T-helper 17 cell (primary cell): ENCODE measurements around the gene KIF1A. TPM values are rescaled to one million over a fixed set of nuclear protein-coding genes. Genes with fewer than 3 reads are reported as not detected.

Experiments
- ATAC-seq: fragments of 150-1000 bp; cut with Tn5 transposase; 2 replicates; pipeline ENCODE4 v1.10.0; 2021; ENCODE audit warnings: mild to moderate bottlenecking, moderate library complexity
- DNase-seq, 3 donors: peaks; one replicate each; pipeline versions ENCODE4 v3.0.0 to v3.0.0-alpha.2; 2020 to 2021
- H3K9me3 ChIP-seq: one replicate; pipeline ENCODE4 v1.7.0; 2013; ENCODE audit warnings: low read length, mild to moderate bottlenecking; ENCODE audit not compliant: control insufficient read depth, poor library complexity, severe bottlenecking
- H3K27ac Mint-ChIP-seq: one replicate; pipeline ENCODE4 v1.8.0; 2022; ENCODE audit warnings: mild to moderate bottlenecking, moderate library complexity, mixed read lengths
- H3K27me3 Mint-ChIP-seq: one replicate; pipeline ENCODE4 v1.8.0; 2022; ENCODE audit warnings: mixed read lengths
- H3K36me3 Mint-ChIP-seq: one replicate; pipeline ENCODE4 v1.8.0; 2022; ENCODE audit warnings: low read depth, mixed read lengths
- H3K4me1 Mint-ChIP-seq: one replicate; pipeline ENCODE4 v1.8.0; 2022; ENCODE audit warnings: mild to moderate bottlenecking, mixed read lengths
- H3K4me3 Mint-ChIP-seq: one replicate; pipeline ENCODE4 v1.8.0; 2022; ENCODE audit warnings: mild to moderate bottlenecking, moderate library complexity, mixed read lengths
- total RNA-seq, 4 donors: library from RNA in 2 of 4; stranded (reverse) in 2 of 4; gene quantifications; one replicate each; pipeline ENCODE4 v1.2.3 and lab custom pipeline; 2022 to 2026

KIF1A gene
- total RNA-seq, 2 donors from 2014 or later: 0.18 TPM; not detected in 1

- H3K4me1 Mint-ChIP-seq: peaks cover 2% of the 10 kb centered on the region
- H3K27me3 Mint-ChIP-seq: peaks cover 14% of the 10 kb centered on the region
- DNase-seq (no peak), ATAC-seq (no peak)
- no peak overlapping the region for H3K4me3 Mint-ChIP-seq
- no peak overlapping the region for H3K27ac Mint-ChIP-seq
- peaks cover 7% of the 10 kb centered on the region for H3K36me3 Mint-ChIP-seq
- H3K9me3 ChIP-seq: no peaks in the 10 kb centered on the region
Measured at GRCh38 chr2:240812301-240812680, 7.7 kb downstream of the KIF1A start.

DNA sequence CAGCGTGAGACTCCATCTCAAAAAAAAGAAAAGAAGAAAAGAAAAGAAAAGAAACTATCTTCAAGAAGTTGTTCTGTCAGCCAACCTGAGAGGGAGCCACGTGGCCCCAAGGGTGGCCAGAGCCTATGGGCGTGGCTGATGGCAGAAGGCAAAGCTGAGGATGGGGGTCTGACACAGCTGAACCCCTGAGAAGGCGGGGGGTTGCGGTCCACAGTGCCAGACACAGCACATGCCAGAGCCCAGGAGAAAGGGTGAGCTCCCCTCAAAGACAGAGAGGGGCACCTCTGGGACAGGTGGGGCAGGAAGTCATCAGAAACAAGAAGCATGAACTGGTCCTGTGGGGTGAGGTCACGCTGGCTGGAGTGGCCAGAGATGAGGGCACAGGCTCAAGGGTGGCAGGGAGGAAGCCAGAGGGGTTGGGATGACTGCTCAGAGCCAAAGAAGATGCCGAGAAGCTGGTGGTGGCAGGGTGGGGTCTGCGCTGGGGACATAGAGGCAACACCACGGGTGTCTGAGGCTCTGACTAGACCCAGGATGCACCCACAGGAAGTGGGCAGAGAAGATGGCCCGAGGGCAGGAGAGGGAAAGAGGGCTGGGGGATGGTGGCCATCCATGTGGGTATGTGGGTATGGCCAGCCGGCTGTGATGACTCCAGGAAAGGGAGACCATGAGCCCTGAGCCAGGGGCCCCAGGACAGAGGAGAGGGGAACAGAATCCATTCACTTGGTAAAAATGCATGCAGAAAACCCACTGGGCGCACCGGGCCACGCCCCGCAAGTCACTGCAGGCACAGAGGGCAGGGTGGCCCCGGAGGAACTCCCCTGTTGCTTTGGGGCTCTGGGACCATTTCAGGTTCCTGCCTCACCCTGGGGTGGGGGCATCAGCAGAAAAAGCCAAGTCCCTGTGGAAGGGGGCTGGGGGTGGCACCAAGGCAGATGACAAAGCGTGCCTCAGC lies 8.4 kb downstream of the KIF1A start:
- Mint-ChIP-seq H3K27ac (no peak overlapping the region), H3K4me1 (peaks cover 2% of the 10 kb centered on the region), H3K4me3 (peak overlapping the region; percentile 54), H3K36me3 (peaks cover 7% of the 10 kb centered on the region), H3K27me3 (peaks cover 16% of the 10 kb centered on the region)
- no peak for DNase-seq
- H3K9me3 ChIP-seq: no peaks in the 10 kb centered on the region
- ATAC-seq: no peak

DNA sequence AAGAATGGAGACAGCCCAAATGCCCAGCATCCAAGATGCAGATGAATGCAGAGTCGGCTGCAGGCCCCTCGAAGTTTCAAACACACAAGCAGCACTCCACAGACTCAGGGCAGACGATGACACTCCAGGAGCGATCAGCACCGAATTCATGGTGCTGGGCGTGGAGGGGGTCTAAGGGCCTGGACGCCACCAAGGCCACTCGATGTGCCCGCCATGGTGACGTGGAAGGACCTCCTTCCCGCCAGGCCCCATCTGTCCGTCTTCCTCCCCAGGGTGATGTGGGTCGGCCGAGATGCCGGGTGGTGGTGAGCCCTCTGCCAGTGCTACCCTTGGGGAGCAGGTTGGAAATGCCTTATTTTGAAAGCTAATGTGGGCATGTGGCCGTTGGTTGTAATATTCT lies 9.4 kb downstream of the KIF1A start:
- Mint-ChIP-seq H3K36me3 (peaks cover 5% of the 10 kb centered on the region), H3K27me3 (peaks cover 6% of the 10 kb centered on the region), H3K4me1 (no peaks in the 10 kb centered on the region), H3K27ac (no peak overlapping the region), H3K4me3 (no peak overlapping the region)
- ATAC-seq (no peak), DNase-seq (peak in 1 of 3 donors; percentile 1)
- no peaks in the 10 kb centered on the region for H3K9me3 ChIP-seq

- Mint-ChIP-seq H3K4me1 (no peaks in the 10 kb centered on the region), H3K27ac (no peak overlapping the region)
Measured at GRCh38 chr2:240810199-240810598, 9.8 kb downstream of the KIF1A start.

GRCh38 chr2:240809276-240809675 lies 10.7 kb downstream of the KIF1A start:
- H3K27ac Mint-ChIP-seq: no peak overlapping the region
- no peak overlapping the region for H3K4me3 Mint-ChIP-seq
- no peaks in the 10 kb centered on the region for H3K9me3 ChIP-seq
- peaks cover 3% of the 10 kb centered on the region for H3K36me3 Mint-ChIP-seq
- H3K27me3 Mint-ChIP-seq: peaks cover 4% of the 10 kb centered on the region
- no peak for ATAC-seq
- H3K4me1 Mint-ChIP-seq: no peaks in the 10 kb centered on the region
- no peak for DNase-seq

More at GRCh38 chr2:240810199-240810598, 9.8 kb downstream of the KIF1A start:
- Mint-ChIP-seq H3K27me3 (peaks cover 4% of the 10 kb centered on the region), H3K4me3 (no peak overlapping the region), H3K36me3 (peaks cover 5% of the 10 kb centered on the region)
- no peaks in the 10 kb centered on the region for H3K9me3 ChIP-seq
- ATAC-seq (no peak), DNase-seq (no peak)

GRCh38 chr2:240806459-240806858 lies 13.6 kb downstream of the KIF1A start:
- no peaks in the 10 kb centered on the region for H3K9me3 ChIP-seq
- no peaks in the 10 kb centered on the region for H3K4me1 Mint-ChIP-seq

DNA sequence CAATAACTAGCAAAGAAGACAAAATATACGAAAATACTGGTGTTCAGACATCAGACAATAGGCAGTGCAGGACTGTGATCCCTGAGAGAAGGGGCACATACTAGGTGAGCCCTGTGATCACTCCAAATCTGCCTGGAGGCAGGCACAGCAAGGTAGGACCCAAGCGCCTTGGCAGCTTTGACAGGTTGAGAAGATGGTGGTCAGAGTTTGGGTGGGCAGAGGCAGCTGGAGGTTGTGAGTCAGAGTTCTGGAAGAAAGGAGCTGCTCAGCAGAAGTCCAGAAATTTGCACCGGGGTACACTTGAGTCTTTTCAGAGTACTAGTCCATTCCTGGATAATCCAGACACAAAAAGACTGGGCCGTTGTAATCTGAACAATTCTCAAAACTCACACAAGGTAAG lies 14.0 kb downstream of the KIF1A start:
- no peaks in the 10 kb centered on the region for H3K9me3 ChIP-seq
- H3K27ac Mint-ChIP-seq: no peak overlapping the region
- DNase-seq (peak in 1 of 3 donors; percentile 0), ATAC-seq (no peak)
- H3K27me3 Mint-ChIP-seq: peaks cover 22% of the 10 kb centered on the region
- H3K4me3 Mint-ChIP-seq: no peak overlapping the region
- no peaks in the 10 kb centered on the region for H3K4me1 Mint-ChIP-seq
- H3K36me3 Mint-ChIP-seq: no peaks in the 10 kb centered on the region

More at GRCh38 chr2:240806459-240806858, 13.6 kb downstream of the KIF1A start:
- Mint-ChIP-seq H3K4me3 (no peak overlapping the region), H3K27me3 (peaks cover 18% of the 10 kb centered on the region), H3K36me3 (no peaks in the 10 kb centered on the region), H3K27ac (no peak overlapping the region)
- no peak for DNase-seq
- no peak for ATAC-seq

- DNase-seq (peak in 1 of 3 donors; percentile 1), ATAC-seq (no peak)
- no peaks in the 10 kb centered on the region for H3K4me1 Mint-ChIP-seq
- H3K9me3 ChIP-seq: no peaks in the 10 kb centered on the region
- H3K27me3 Mint-ChIP-seq: peaks cover 38% of the 10 kb centered on the region
- H3K4me3 Mint-ChIP-seq: no peak overlapping the region
- H3K27ac Mint-ChIP-seq: no peak overlapping the region
- H3K36me3 Mint-ChIP-seq: no peaks in the 10 kb centered on the region
Measured at GRCh38 chr2:240803191-240803590, 16.8 kb downstream of the KIF1A start.

DNA sequence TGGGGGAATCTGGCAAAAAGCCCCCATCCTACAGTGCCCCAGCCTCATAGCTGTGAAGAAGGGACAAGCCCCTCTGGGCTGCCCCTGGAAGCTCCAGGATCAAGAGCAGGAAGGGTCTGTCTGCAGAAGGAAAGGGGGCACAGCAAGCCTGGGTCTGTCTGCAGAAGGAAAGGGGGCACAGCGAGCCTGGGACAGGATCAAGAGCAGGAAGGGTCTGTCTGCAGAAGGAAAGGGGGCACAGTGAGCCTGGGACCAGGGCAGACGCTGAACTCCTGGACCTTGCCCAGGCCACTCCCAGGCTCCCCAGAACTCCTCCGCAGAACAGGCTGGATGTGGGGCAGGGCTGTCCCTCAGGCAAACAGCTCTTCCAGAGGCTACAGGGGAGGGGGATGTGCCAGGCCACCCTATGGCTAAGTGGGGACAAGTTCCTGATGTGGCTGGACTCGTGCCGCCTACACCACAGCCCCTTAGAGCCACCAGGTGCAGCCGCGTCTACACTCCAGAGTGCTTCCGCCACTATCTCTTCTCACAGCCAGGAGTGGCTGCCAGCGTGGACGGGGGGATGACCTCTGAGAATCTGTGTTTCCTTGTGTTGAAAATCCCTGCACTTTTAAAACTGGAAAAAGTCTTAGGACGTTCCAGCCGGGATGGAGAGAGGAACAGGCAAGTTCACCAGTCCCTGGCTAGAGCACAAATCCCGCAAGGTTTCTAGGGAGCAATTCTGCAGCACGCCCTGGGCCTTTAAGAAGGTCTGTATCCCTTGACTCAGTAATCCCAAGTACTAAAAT lies 20.8 kb downstream of the KIF1A start:
- H3K27me3 Mint-ChIP-seq: peaks cover 67% of the 10 kb centered on the region

GRCh38 chr2:240798327-240798905 lies 21.6 kb downstream of the KIF1A start:
- Mint-ChIP-seq H3K27me3 (peaks cover 72% of the 10 kb centered on the region), H3K36me3 (no peaks in the 10 kb centered on the region), H3K4me1 (no peaks in the 10 kb centered on the region), H3K27ac (no peak overlapping the region), H3K4me3 (no peak overlapping the region)
- ATAC-seq (no peak), DNase-seq (peak in 1 of 3 donors; percentile 3)
- no peaks in the 10 kb centered on the region for H3K9me3 ChIP-seq

More for the DNA sequence above, 20.8 kb downstream of the KIF1A start:
- Mint-ChIP-seq H3K4me3 (no peak overlapping the region), H3K27ac (no peak overlapping the region), H3K36me3 (no peaks in the 10 kb centered on the region), H3K4me1 (no peaks in the 10 kb centered on the region)
- DNase-seq (peak in 1 of 3 donors; percentile 2), ATAC-seq (no peak)
- no peaks in the 10 kb centered on the region for H3K9me3 ChIP-seq

DNA sequence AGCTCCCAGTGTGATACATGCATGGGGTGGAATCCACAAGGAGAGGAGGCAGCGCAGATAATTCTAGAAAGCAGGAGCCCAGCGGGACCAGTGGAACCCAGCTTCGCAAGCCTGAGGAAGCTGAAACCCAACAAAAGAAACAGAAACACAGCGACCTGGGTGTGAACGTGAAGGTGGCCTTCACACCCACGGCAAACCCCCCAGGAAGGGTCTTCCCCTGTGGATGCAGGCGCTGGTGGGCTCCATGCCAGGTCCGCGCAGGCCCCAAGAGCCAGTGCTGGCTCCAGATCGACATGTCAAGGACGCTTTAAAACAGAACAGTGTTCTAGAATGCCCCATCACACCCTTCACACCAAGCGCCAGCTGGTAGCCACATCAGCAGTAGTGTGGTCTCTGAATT lies 22.1 kb downstream of the KIF1A start:
- no peak overlapping the region for H3K4me3 Mint-ChIP-seq
- H3K9me3 ChIP-seq: no peaks in the 10 kb centered on the region
- DNase-seq (no peak), ATAC-seq (no peak)
- no peak overlapping the region for H3K27ac Mint-ChIP-seq
- no peaks in the 10 kb centered on the region for H3K36me3 Mint-ChIP-seq
- no peaks in the 10 kb centered on the region for H3K4me1 Mint-ChIP-seq
- peaks cover 67% of the 10 kb centered on the region for H3K27me3 Mint-ChIP-seq

GRCh38 chr2:240797500-240797895 lies 22.5 kb downstream of the KIF1A start:
- ATAC-seq (no peak), DNase-seq (peak in 1 of 3 donors; percentile 1)
- H3K9me3 ChIP-seq: no peaks in the 10 kb centered on the region
- H3K4me1 Mint-ChIP-seq: no peaks in the 10 kb centered on the region
- H3K27ac Mint-ChIP-seq: no peak overlapping the region
- no peaks in the 10 kb centered on the region for H3K36me3 Mint-ChIP-seq
- no peak overlapping the region for H3K4me3 Mint-ChIP-seq
- peaks cover 64% of the 10 kb centered on the region for H3K27me3 Mint-ChIP-seq
